Fibroblast of mammary gland (primary cell): ENCODE results near the gene PRKAR1B.
"Not testable (repeated sequence)": the region's sequence is repeated elsewhere in the genome, so short reads cannot be mapped to it uniquely, and the experiment has no call there.

Experiments used
- DNase-seq: peaks from one replicate; pipeline ENCODE4 v3.0.0-alpha.2; 2010; ENCODE audit warnings: low read depth
- H3K4me3 ChIP-seq: 2 replicates; pipeline ENCODE4 v1.5.1; 2011; ENCODE audit warnings: low read depth, mild to moderate bottlenecking, low read length, moderate library complexity; ENCODE audit not compliant: control insufficient read depth
- CTCF ChIP-seq: conservative IDR thresholded peaks from 2 replicates; pipeline ENCODE4 v1.5.1; 2011; ENCODE audit warnings: low read depth, low read length, inconsistent platforms; ENCODE audit not compliant: control insufficient read depth, insufficient read depth

PRKAR1B gene

DNA sequence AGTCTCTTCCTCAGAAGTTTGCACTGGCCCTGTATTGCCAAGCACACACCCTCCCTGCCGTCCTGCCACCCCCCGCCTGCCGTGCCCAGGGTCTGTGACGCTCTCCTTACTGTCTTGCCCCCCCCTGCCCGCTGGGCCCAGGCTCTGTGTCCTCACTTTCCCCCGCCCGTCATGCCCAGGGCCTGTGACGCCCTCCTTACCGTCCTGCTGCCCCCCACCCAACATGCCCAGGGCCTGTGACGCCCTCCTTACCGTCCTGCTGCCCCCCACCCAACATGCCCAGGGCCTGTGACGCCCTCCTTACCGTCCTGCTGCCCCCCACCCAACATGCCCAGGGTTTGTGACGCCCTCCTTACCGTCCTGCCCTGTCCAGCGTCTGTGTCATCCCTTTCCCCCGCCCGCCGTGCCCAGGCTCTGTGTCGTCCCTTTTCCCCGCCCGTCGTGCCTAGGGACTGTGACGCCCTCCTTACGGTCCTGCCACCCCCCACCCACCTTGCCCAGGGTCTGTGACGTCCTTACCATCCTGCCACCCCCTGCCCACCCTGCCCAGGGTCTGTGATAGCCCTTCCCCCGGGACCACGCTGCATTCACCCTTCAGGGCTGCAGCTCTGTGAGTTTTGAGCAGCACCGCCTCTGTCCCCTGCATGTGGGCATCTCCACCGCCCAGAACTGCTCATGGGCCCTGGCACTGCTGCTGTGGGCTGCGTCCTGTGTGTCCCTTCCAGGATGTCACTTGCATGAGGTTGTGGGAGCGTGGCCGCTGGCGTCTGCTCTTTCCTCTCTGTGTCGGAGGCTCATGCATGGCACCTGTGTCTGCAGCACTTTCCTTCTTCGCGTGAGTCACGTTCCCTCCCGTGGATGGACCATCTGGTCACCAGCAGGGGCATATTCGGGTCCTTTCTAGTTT lies 19.3 kb upstream of the PRKAR1B start:
- no peak for DNase-seq
- no peak overlapping the region for H3K4me3 ChIP-seq
- no peak for TF ChIP-seq CTCF

DNA sequence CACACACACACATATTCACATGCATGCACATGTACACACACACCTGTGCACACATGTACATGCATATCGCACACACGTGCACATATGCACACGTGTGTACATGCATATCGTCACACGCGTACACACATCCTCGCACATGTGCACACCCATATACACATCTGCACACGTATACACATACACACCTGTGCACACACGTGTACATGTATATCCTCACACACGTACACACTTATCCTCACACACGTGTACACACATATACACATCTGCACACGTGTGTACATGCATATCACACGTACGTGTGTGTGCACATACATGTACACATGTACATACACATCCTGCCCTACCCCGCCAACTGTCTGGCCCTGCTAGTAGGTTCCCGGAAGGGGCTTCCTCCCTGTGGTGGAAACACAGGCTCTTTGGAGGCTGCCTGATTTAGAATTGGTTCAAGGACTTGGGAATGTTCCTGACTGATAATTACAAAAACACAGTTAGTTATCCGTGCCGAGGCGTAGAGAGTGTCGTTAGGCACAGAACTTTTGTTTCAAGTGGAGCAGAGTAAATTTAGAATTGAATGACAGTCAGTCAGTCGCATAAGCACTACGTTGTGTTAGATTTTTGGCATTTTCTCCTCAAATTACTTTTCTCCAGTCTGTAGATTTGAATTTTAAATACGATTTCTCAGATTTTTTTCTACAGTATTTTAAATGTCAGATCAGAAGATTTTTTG lies 18.5 kb upstream of the PRKAR1B start:
- no peak overlapping the region for H3K4me3 ChIP-seq
- TF ChIP-seq CTCF = no peak
- no peak for DNase-seq

DNA sequence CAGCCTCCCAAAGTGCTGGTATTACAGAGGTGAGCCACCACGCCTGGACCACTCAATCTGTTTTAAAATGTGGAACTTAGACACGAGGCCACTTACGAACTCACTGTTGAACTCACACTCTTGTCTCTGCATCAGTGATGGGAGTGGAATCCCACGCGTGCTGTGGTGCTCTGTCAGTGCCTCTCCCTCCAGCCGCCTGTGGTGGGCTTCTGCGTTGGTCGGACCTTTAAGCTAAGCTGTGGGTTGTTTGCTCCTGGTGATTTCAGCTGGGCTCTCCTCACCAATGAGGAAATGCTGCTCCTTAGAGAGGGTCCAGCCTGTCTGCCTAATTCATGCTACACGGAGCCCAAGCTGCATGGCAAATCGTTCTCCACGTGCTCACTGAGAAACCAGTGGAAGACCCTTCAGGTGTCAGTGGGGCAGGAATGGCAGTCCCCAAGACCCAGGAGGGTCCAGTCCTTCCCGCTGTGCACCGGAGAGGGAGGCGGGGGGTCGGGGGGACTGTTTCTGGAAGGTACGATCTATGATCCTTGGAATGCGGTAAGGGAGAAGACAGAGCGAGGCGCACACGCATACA lies 17.9 kb upstream of the PRKAR1B start:
- no peak for DNase-seq
- TF ChIP-seq CTCF = no peak
- no peak overlapping the region for H3K4me3 ChIP-seq

- not testable (repeated sequence) for H3K4me3 ChIP-seq, DNase-seq
Observed at GRCh38 chr7:744128-744520, 17.0 kb upstream of the PRKAR1B start.

GRCh38 chr7:743341-744127 lies 16.5 kb upstream of the PRKAR1B start:
- H3K4me3 ChIP-seq = not testable (repeated sequence)
- DNase-seq = peak; percentile 58

DNA sequence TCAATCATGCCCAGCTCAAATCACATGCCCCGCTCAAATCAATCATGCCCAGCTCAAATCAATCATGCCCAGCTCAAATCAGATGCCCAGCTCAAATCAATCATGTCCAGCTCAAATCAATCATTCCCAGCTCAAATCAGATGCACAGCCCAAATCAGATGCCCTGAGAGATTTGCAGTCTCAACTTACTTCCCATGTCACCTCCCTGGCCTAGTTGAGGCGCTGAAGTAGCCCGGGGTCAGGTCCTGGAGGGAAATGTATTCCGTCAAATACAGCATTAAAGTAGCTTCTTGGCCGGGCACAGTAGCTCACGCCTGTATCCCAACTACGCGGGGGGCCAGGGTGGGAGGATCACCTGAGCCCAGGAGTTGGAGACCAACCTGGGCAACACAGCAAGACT lies 15.7 kb upstream of the PRKAR1B start:
- no peak for DNase-seq
- no peak for TF ChIP-seq CTCF
- H3K4me3 ChIP-seq = no peak overlapping the region

- no peak overlapping the region for H3K4me3 ChIP-seq
- no peak for TF ChIP-seq CTCF
- DNase-seq = no peak
Observed at GRCh38 chr7:741850-742249, 14.8 kb upstream of the PRKAR1B start.
